Esophagus muscularis mucosa (tissue), 4 donors: Measurements from ENCODE around the gene GFPT2.

Experiments used
- CTCF ChIP-seq, 3 experiments: fragments of 200-600 bp in 2 of 3; fragments of 450-650 bp in 1 of 3; sonication (generic) in 2 of 3; IDR thresholded peaks; one replicate each; pipeline ENCODE4 v1.5.1; 2017 to 2019; ENCODE audit warnings: antibody characterized with exemption in 3 of 3, mild to moderate bottlenecking in 2 of 3, moderate library complexity in 1 of 3
- EP300 ChIP-seq: sonication (generic); formaldehyde crosslinking; IDR thresholded peaks from one replicate; pipeline ENCODE4 v1.6.1; 2017; ENCODE audit warnings: antibody characterized with exemption
- POLR2A ChIP-seq: fragments of 450-650 bp; IDR thresholded peaks from one replicate; pipeline ENCODE4 v1.6.1; 2017; ENCODE audit warnings: antibody characterized with exemption, moderate library complexity, mild to moderate bottlenecking, low read depth
- POLR2AphosphoS5 ChIP-seq, 2 donors: sonication (generic); formaldehyde crosslinking; IDR thresholded peaks; one replicate each; pipeline ENCODE4 v1.6.1; 2017; ENCODE audit warnings: antibody characterized with exemption in 2 of 2

DNA sequence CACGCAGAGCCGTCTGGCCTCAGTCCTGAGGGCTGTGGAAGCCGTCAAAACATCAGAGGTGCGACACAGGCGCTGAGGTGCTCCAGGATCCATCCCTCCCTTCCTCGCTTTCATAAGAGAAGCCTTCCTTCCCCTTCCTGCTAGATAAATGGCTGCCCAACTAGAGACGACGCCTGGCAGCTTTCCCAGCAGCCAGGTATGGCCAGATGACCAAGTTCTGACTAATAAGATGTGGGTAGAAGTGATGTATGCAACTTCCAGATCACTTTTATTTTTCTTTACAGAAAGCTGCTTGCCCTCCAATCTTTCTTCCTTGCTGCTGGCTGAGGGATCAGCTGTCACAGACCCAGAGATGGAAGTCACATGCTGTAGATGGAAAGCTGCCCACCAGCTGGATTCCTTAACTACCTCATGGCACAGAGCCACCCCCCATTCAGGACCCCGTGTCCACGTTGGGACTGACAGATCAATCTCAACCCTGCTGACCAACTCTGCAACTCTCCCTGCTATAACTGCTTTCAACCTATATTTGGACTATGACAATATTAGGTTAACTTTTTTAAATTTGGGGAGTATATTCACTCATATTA is 70.0 kb downstream of the GFPT2 start:
- TF ChIP-seq POLR2A (no peak), POLR2AphosphoS5 (IDR thresholded peaks at IDR 0.05) (no peak), CTCF (IDR thresholded peaks at IDR 0.05) (no peak), EP300 (no peak)
